OCI-LY1 (cell line): ENCODE data around the gene PI4KB.

Experiments
- H2AFZ ChIP-seq: fragments of 200-600 bp; sonication (generic), shearing (Covaris generic); 2 replicates; pipeline ENCODE4 v1.6.0; 2014; ENCODE audit warnings: antibody characterized with exemption, mild to moderate bottlenecking, low read length
- H3F3A ChIP-seq: fragments of 200-600 bp; sonication (generic), shearing (Covaris generic); 2 replicates; pipeline ENCODE4 v1.6.0; 2014; ENCODE audit warnings: mild to moderate bottlenecking, antibody characterized with exemption, low read length, moderate library complexity; ENCODE audit not compliant: insufficient read depth
- H3K27ac ChIP-seq: fragments of 200-600 bp; sonication (generic); 2 replicates; pipeline ENCODE4 v1.5.1; 2014; ENCODE audit warnings: low read length, mixed run types, mild to moderate bottlenecking, low read depth; ENCODE audit not compliant: poor library complexity, severe bottlenecking
- H3K27me3 ChIP-seq: fragments of 200-600 bp; sonication (generic); 2 replicates; pipeline ENCODE4 v1.6.0; 2014; ENCODE audit warnings: antibody characterized with exemption, mild to moderate bottlenecking, low read length, moderate library complexity; ENCODE audit not compliant: insufficient read depth
- H3K36me3 ChIP-seq: fragments of 200-600 bp; sonication (generic); 2 replicates; pipeline ENCODE4 v1.6.1; 2014; ENCODE audit warnings: mild to moderate bottlenecking, antibody characterized with exemption, low read length, moderate library complexity, mixed read lengths; ENCODE audit not compliant: insufficient read depth
- H3K4me1 ChIP-seq: fragments of 200-600 bp; sonication (generic); 2 replicates; pipeline ENCODE4 v1.5.1; 2014; ENCODE audit warnings: mild to moderate bottlenecking, low read length, moderate library complexity; ENCODE audit not compliant: insufficient read depth, severe bottlenecking
- H3K4me2 ChIP-seq: fragments of 200-600 bp; sonication (generic), shearing (Covaris generic); 2 replicates; pipeline ENCODE4 v1.6.1; 2014; ENCODE audit warnings: low read length
- H3K4me3 ChIP-seq: fragments of 200-600 bp; sonication (generic); 2 replicates; pipeline ENCODE4 v1.5.1; 2014; ENCODE audit warnings: low read length, low read depth, mild to moderate bottlenecking, mixed read lengths; ENCODE audit not compliant: poor library complexity, severe bottlenecking
- H3K79me2 ChIP-seq: fragments of 200-600 bp; shearing (Covaris generic); 2 replicates; pipeline ENCODE4 v1.6.1; 2016; ENCODE audit warnings: mixed run types, low read length, mixed read lengths; ENCODE audit not compliant: insufficient read depth
- H3K9ac ChIP-seq: fragments of 200-600 bp; sonication (generic), shearing (Covaris generic); 2 replicates; pipeline ENCODE4 v1.6.1; 2014; ENCODE audit warnings: mild to moderate bottlenecking, low read length, mixed read lengths
- H3K9me2 ChIP-seq: fragments of 200-600 bp; sonication (generic), shearing (Covaris generic); 2 replicates; pipeline ENCODE4 v1.6.1; 2014; ENCODE audit warnings: low read depth, mild to moderate bottlenecking, low read length, mixed read lengths
- H3K9me3 ChIP-seq: fragments of 200-600 bp; shearing (Covaris generic); 2 replicates; pipeline ENCODE4 v1.6.1; 2014; ENCODE audit warnings: low read length, mixed read lengths
- H4K20me1 ChIP-seq: fragments of 200-600 bp; sonication (generic), shearing (Covaris generic); 2 replicates; pipeline ENCODE4 v1.6.0; 2016; ENCODE audit warnings: mild to moderate bottlenecking, low read length; ENCODE audit not compliant: insufficient read depth
- CTCF ChIP-seq: fragments of 200-600 bp; sonication (generic), shearing (Covaris generic); IDR thresholded peaks from 2 replicates; pipeline ENCODE4 v1.5.1; 2017; ENCODE audit warnings: mild to moderate bottlenecking, antibody characterized with exemption, low read length, moderate library complexity, mixed read lengths
- EZH2 ChIP-seq: fragments of 200-600 bp; sonication (generic), shearing (Covaris generic); IDR thresholded peaks from 2 replicates; pipeline ENCODE4 v1.8.0; 2017; ENCODE audit warnings: borderline replicate concordance, mixed run types, mild to moderate bottlenecking, antibody characterized with exemption, low read length, moderate library complexity, mixed read lengths

PI4KB gene

DNA sequence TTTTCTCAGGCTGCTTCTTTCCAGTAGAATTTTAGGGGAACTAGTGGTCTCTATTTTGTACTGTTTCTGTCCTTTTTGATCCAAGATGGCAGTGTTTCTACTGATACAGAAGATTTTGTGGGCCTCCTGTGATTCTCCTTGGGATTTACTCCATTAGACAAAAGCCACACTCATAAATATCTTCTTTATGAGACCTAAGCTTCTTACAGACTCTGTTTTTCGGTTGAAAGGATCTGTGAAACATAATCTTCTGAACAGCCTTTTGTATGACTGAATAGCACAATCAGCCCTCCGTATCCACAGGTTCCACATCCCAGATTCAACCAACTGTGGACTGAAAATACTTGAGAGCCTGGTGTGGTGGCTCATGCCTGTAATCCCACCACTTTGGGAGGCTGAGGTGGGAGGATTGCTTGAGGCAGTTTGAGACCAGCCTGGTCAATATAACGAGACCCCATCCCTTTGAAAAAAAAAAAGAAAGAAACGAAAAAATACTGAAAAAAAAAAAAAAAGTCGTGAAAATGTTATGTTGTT, 83.5 kb downstream of the PI4KB start:
- no peak overlapping the region for H3K4me2 ChIP-seq
- no peak overlapping the region for H3K9ac ChIP-seq
- H3K4me3 ChIP-seq, result no peak overlapping the region
- no peaks in the 10 kb centered on the region for H3K4me1 ChIP-seq
- H3F3A ChIP-seq, result no peaks in the 10 kb centered on the region
- no peaks in the 10 kb centered on the region for H4K20me1 ChIP-seq
- H3K79me2 ChIP-seq, result no peaks in the 10 kb centered on the region
- TF ChIP-seq EZH2 (no peak), CTCF (no peak)
- H3K9me3 ChIP-seq, result no peaks in the 10 kb centered on the region
- H3K27me3 ChIP-seq, result no peaks in the 10 kb centered on the region
- H3K9me2 ChIP-seq, result no peaks in the 10 kb centered on the region
- no peak overlapping the region for H2AFZ ChIP-seq
- no peak overlapping the region for H3K27ac ChIP-seq
- H3K36me3 ChIP-seq, result peaks cover 95% of the 10 kb centered on the region

- no peaks in the 10 kb centered on the region for H3K9me3 ChIP-seq
- no peak for TF ChIP-seq CTCF
- TF ChIP-seq EZH2, result no peak
- no peaks in the 10 kb centered on the region for H3K79me2 ChIP-seq
- H3K36me3 ChIP-seq, result peaks cover 95% of the 10 kb centered on the region
- no peaks in the 10 kb centered on the region for H4K20me1 ChIP-seq
- H2AFZ ChIP-seq, result no peak overlapping the region
- H3K4me2 ChIP-seq, result no peak overlapping the region
- no peaks in the 10 kb centered on the region for H3K27me3 ChIP-seq
- no peak overlapping the region for H3K4me3 ChIP-seq
- H3F3A ChIP-seq, result no peaks in the 10 kb centered on the region
- no peaks in the 10 kb centered on the region for H3K4me1 ChIP-seq
- no peaks in the 10 kb centered on the region for H3K9me2 ChIP-seq
- no peak overlapping the region for H3K27ac ChIP-seq
- H3K9ac ChIP-seq, result no peak overlapping the region
Measured at GRCh38 chr1:151242442-151242841, 84.8 kb downstream of the PI4KB start.
